Smooth muscle cell (in vitro differentiated cells): ENCODE results near the gene EIF4G3. TPM values are rescaled to one million over a fixed set of nuclear protein-coding genes. Genes with fewer than 3 reads are reported as not detected.

ENCODE experiments used
- DNase-seq: peaks from one replicate; lab custom pipeline; 2025; ENCODE audit not compliant: unreplicated experiment; lab: John Stamatoyannopoulos, UW
- H2AFZ ChIP-seq: fragments of 200-600 bp; sonication (generic); 2 replicates; pipeline ENCODE4 v1.6.0; 2016; ENCODE audit warnings: antibody characterized with exemption, low read depth, mild to moderate bottlenecking
- H3F3A ChIP-seq: fragments of 200-600 bp; sonication (generic); 2 replicates; pipeline ENCODE4 v1.6.0; 2017; ENCODE audit warnings: antibody characterized with exemption, low read depth
- H3K27ac ChIP-seq: fragments of 200-600 bp; sonication (generic); 2 replicates; pipeline ENCODE4 v1.5.1; 2016; ENCODE audit warnings: low read depth, mild to moderate bottlenecking
- H3K27me3 ChIP-seq: fragments of 200-600 bp; sonication (generic); 2 replicates; pipeline ENCODE4 v1.6.1; 2016; ENCODE audit warnings: low read depth, mild to moderate bottlenecking
- H3K36me3 ChIP-seq: fragments of 200-600 bp; sonication (generic); 2 replicates; pipeline ENCODE4 v1.5.1; 2016; ENCODE audit warnings: low read depth
- H3K4me1 ChIP-seq: fragments of 200-600 bp; sonication (generic); 2 replicates; pipeline ENCODE4 v1.5.1; 2016; ENCODE audit warnings: low read depth
- H3K4me2 ChIP-seq: fragments of 200-600 bp; sonication (generic); 2 replicates; pipeline ENCODE4 v1.6.0; 2016; ENCODE audit warnings: mild to moderate bottlenecking
- H3K4me3 ChIP-seq: fragments of 200-600 bp; sonication (generic); 2 replicates; pipeline ENCODE4 v1.5.1; 2016; ENCODE audit warnings: mild to moderate bottlenecking
- H3K79me2 ChIP-seq: fragments of 200-600 bp; sonication (generic); 2 replicates; pipeline ENCODE4 v1.6.0; 2016; ENCODE audit warnings: low read depth, mild to moderate bottlenecking
- H3K9ac ChIP-seq: fragments of 200-600 bp; sonication (generic); 2 replicates; pipeline ENCODE4 v1.6.0; 2016; ENCODE audit warnings: low read depth
- H3K9me3 ChIP-seq: fragments of 200-600 bp; sonication (generic); replicated peaks from 2 replicates; pipeline ENCODE4 v1.5.1; 2016; ENCODE audit warnings: low read depth
- H4K20me1 ChIP-seq: fragments of 200-600 bp; sonication (generic); 2 replicates; pipeline ENCODE4 v1.6.0; 2016; ENCODE audit warnings: low read depth
- whole genome bisulfite sequencing: methylation state at CpG from one replicate; pipeline ENCODE4 v1.1.7; 2016; ENCODE audit warnings: low lambda C conversion rate; 5-methylcytosine and 5-hydroxymethylcytosine counted together
- polyA plus RNA-seq: library from polyadenylated mRNA; unstranded; fragments of >200 nt; fragmentation: Nextera tagmentation; extraction: Ambion mirVana; gene quantifications from 2 replicates; pipeline ENCODE4 v1.2.1, GENCODE V29; 2016
- total RNA-seq: library from RNA; depleted of rRNA; stranded (reverse); fragments of >200 nt; gene quantifications from 2 replicates; pipeline ENCODE4 v1.2.3, GENCODE V29; 2014
- TF ChIP-seq, protein P1 (sequence below): fragments of 200-600 bp; sonication (generic); IDR thresholded peaks from 2 replicates; pipeline ENCODE4 v1.5.1; 2017; ENCODE audit warnings: borderline replicate concordance, mild to moderate bottlenecking, antibody characterized with exemption; ENCODE audit not compliant: insufficient read depth, poor library complexity, severe bottlenecking

Gene EIF4G3
- total and polyA plus RNA-seq, 2 experiments from 2014 or later, result 31.5 to 49.5 TPM

DNA sequence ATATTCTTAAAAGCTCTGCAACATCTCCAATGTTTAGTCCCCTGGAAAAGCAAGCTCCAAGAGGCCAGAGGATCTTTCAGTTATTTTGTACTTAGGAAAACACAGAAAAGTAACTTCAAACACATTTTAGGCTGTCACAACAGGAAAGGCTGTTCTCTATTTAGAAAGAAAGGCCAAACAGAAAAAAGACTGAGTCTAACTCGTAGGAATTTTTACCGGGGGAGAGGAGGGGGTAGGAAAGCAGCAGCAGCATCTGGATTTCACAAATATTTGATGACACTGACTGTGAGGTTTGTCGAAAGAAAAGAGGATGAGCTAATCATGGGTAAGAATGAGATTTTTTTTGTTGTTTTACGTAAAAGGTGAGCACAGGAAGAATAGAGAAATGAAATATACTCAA, 107.1 kb downstream of the EIF4G3 start:
- peaks cover 86% of the 10 kb centered on the region for H4K20me1 ChIP-seq
- H3F3A ChIP-seq, result peaks cover 19% of the 10 kb centered on the region
- H3K27ac ChIP-seq, result peak overlapping the region; percentile 86
- TF ChIP-seq, protein P1, sequence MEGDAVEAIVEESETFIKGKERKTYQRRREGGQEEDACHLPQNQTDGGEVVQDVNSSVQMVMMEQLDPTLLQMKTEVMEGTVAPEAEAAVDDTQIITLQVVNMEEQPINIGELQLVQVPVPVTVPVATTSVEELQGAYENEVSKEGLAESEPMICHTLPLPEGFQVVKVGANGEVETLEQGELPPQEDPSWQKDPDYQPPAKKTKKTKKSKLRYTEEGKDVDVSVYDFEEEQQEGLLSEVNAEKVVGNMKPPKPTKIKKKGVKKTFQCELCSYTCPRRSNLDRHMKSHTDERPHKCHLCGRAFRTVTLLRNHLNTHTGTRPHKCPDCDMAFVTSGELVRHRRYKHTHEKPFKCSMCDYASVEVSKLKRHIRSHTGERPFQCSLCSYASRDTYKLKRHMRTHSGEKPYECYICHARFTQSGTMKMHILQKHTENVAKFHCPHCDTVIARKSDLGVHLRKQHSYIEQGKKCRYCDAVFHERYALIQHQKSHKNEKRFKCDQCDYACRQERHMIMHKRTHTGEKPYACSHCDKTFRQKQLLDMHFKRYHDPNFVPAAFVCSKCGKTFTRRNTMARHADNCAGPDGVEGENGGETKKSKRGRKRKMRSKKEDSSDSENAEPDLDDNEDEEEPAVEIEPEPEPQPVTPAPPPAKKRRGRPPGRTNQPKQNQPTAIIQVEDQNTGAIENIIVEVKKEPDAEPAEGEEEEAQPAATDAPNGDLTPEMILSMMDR, result no peak
- 10% methylated on average over 4 of the region's 4 CpGs for WGBS
- H3K4me2 ChIP-seq, result peak overlapping the region; percentile 73
- no peaks in the 10 kb centered on the region for H3K36me3 ChIP-seq
- H3K27me3 ChIP-seq, result no peaks in the 10 kb centered on the region
- H2AFZ ChIP-seq, result no peak overlapping the region
- H3K9ac ChIP-seq, result peak overlapping the region; percentile 53
- peaks cover 21% of the 10 kb centered on the region for H3K4me1 ChIP-seq
- H3K4me3 ChIP-seq, result no peak overlapping the region
- peaks cover 23% of the 10 kb centered on the region for H3K79me2 ChIP-seq
- no peak for DNase-seq
- no peaks in the 10 kb centered on the region for H3K9me3 ChIP-seq

DNA sequence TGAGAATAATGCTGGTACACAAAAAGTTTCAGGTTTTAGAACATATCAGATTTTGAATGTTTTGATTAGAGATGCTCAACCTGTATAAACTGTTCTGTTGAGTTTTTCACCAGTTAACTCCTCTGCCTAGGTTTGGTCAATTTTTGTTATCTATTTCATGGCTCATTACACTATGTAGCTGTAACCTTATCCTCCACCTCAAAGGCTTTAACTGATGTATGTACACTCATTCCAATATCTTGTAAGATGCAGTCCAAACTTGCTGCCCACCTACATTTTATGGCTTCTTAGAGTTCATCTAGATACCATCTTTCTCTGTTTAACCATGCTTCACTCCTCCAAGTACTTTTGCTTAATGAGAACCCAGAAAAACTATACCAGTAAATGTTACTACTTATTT, 107.8 kb downstream of the EIF4G3 start:
- H3K79me2 ChIP-seq, result peaks cover 24% of the 10 kb centered on the region
- TF ChIP-seq, protein P1, result no peak

DNA sequence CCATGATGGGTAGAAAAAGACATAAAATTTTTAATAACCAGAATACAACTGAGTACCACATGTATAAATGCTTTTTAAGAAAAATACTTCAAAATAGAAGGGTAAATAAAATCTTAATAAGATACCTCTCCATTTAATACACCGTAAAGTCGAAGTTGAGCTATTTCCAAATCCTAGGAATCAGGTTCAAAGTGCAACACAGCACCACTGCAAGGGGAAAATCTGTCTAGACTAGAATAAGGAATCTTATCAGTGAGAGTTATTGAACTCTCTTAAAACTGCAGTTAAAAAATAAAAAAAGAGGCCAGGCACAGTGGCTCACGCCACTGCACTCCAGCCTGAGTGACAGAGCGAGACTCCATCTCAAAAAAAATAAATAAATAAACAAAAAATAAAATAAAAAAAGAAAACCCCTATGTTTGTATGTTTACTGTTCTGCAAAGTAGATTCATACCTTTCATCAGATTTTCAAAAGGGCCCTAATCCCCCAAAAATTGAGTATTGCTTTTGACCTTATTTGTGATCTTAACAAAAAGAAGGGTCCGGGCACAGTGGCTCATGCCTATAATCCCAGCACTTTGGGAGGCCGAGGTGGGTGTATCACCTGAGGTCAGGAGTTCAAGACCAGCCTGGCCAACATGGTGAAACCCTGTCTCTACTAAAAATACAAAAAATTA, 109.0 kb downstream of the EIF4G3 start:
- Histone ChIP-seq H3K79me2 (peaks cover 24% of the 10 kb centered on the region), H3K9ac (no peak overlapping the region), H3K4me3 (no peak overlapping the region), H2AFZ (no peak overlapping the region), H3K36me3 (no peaks in the 10 kb centered on the region), H3F3A (peaks cover 19% of the 10 kb centered on the region), H3K27me3 (no peaks in the 10 kb centered on the region), H3K9me3 (no peaks in the 10 kb centered on the region), H3K4me1 (peaks cover 21% of the 10 kb centered on the region), H3K27ac (no peak overlapping the region), H3K4me2 (no peak overlapping the region), H4K20me1 (peaks cover 87% of the 10 kb centered on the region)
- TF ChIP-seq, protein P1, result no peak
- no peak for DNase-seq
- WGBS, result 89% methylated on average over 6 of the region's 6 CpGs

More for the DNA sequence above, 107.8 kb downstream of the EIF4G3 start:
- no peak for DNase-seq
- H3K36me3 ChIP-seq, result no peaks in the 10 kb centered on the region
- H3K27me3 ChIP-seq, result no peaks in the 10 kb centered on the region
- H3K4me2 ChIP-seq, result peak overlapping the region; percentile 73
- H3K27ac ChIP-seq, result peak overlapping the region; percentile 86
- H3F3A ChIP-seq, result peaks cover 19% of the 10 kb centered on the region
- peak overlapping the region; percentile 53 for H3K9ac ChIP-seq
- H2AFZ ChIP-seq, result no peak overlapping the region
- no peak overlapping the region for H3K4me3 ChIP-seq
- H3K4me1 ChIP-seq, result peaks cover 21% of the 10 kb centered on the region
- no peaks in the 10 kb centered on the region for H3K9me3 ChIP-seq
- H4K20me1 ChIP-seq, result peaks cover 86% of the 10 kb centered on the region
